HG02943 (cell line): ENCODE data around the gene OR7C1.
"Not testable (repeated sequence)": the region's sequence is repeated elsewhere in the genome, so short reads cannot be mapped to it uniquely, and the experiment has no call there.

ENCODE experiments used
- ATAC-seq: cut with Tn5 transposase; IDR thresholded peaks from one replicate; pipeline ENCODE4 v1.9.1; 2021; ENCODE audit warnings: mild to moderate bottlenecking, low read depth, moderate library complexity; ENCODE audit not compliant: unreplicated experiment

Gene OR7C1

GRCh38 chr19:14768001-14768400 is 67.0 kb downstream of the OR7C1 start:
- no peak for ATAC-seq

DNA sequence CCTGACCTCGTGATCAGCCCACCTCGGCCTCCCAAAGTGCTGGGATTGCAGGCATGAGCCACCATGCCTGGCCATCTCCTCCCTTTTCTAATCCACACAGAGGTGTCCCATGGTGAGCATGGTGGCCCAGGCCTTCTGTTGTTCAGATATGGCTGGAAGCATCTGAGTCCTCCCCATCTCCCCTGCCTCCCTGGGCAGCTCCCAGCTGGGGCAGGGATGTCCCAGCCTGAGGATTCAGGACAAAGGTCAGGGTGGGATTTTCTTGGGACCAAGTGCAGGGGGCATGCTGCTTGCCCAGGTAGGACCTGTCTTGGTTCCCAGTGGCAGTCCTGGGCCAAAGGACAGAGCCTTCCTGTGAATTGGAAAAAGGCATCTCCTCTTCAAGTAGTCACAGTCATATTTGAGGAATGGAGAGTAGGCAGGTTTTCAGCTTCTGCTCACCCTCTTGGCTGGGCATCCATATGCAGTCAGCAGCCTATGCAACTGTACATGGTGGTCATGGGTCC is 67.5 kb downstream of the OR7C1 start:
- no peak for ATAC-seq

- ATAC-seq, result not testable (repeated sequence)
Observed at GRCh38 chr19:14765841-14766240, 69.1 kb downstream of the OR7C1 start.

DNA sequence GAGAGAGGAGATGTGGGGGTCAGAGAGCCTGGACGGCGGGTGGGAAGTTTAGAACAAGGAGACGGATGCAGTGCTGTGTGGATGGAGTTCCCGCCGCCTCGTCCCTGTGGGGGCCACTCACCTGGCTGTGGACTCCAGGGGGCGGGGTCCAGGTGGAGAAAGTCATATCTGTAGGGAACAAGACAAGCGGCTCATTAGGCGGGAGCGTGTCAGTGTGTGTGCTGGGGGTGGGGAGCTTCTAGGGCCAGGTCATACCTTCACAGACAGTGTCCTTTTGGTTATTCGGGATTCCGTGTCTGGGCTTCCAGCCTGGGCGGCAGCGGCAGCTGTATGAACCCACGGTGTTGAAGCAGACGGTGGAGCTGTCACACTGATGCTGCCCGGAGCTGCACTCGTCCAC is 69.6 kb downstream of the OR7C1 start:
- ATAC-seq, result not testable (repeated sequence)

- no peak for ATAC-seq
Observed at GRCh38 chr19:14764401-14764800, 70.6 kb downstream of the OR7C1 start.

GRCh38 chr19:14763497-14764145 is 71.4 kb downstream of the OR7C1 start:
- ATAC-seq, result no peak

DNA sequence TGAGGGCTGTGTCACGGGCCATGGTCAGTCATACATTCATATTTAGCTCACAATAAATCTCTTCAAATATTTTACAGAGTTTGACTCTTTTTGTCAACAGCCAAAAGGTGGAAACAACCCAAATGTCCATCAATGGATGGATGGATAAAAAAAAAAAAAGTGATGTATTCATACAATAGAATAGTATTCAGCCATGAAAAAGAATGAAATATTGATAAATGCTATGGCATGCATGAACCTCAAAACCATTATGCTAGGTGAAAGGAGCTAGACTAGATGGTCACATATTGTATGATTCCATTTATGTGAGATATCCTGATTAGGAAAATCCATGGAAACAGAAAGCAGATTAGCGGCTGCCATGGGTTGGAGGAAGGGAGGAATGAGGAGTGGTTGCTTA is 72.9 kb downstream of the OR7C1 start:
- ATAC-seq, result no peak

DNA sequence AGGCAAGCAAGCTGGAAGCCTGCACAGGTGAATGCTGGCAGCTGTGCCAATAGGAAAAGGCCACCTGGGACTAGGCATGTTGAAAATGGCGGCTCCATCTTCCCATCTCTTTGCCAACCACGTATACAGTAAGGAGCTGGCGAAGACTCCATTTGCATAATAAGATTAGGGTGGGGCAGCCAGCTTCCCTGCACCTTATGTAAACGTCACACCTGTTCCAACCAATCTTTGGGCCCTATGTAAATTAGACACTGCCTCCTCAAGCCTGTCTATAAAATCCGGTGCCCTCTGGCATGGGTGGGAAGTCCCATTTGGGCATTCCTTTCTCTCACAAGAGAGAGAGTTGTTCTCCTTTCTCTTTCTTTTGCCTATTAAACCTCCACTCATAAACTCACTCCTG is 73.4 kb downstream of the OR7C1 start:
- ATAC-seq, result no peak

GRCh38 chr19:14758816-14759215 is 76.2 kb downstream of the OR7C1 start:
- no peak for ATAC-seq

DNA sequence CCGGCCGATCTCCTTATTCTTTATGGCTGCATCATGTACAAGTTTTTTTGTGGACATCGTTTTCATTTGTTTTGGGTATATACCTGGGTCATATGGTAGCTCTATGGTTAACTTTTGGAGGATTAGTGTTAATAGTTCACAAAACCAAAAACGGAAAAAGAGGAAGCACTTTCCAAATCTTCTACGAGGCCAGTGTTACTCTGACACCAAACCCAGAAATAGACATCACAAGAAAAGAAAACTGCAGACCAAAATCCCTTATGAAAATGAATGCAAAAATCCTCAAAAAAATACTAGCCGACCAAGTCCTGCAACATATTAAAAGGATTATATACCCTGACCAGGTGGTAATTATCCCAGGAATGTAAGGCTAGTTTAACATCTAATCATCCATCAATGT is 86.4 kb downstream of the OR7C1 start:
- no peak for ATAC-seq
